K562 (cell line): ENCODE data around the gene SCYL2.

Experiments used
- MXD1 ChIP-seq: fragments of 250-450 bp; sonication (Bioruptor Pico); IDR thresholded peaks from 2 replicates; pipeline ENCODE4 v1.8.0; 2021; ENCODE audit warnings: borderline replicate concordance, mild to moderate bottlenecking, moderate library complexity; ENCODE audit not compliant: poor library complexity, severe bottlenecking
- SREBF2 ChIP-seq: sonication (generic); formaldehyde crosslinking; IDR thresholded peaks from 2 replicates; pipeline ENCODE4 v1.4.0; 2020; ENCODE audit warnings: mild to moderate bottlenecking, missing genetic modification reagents
- TF ChIP-seq, protein P1 (sequence below), 2 experiments: fragments of 450-650 bp; formaldehyde crosslinking in 1 of 2; IDR thresholded peaks; 2 replicates each; pipeline versions ENCODE4 v1.4.0 to v1.6.1; 2014 to 2020; ENCODE audit warnings: mild to moderate bottlenecking in 2 of 2, borderline replicate concordance in 1 of 2, low read depth in 1 of 2

DNA sequence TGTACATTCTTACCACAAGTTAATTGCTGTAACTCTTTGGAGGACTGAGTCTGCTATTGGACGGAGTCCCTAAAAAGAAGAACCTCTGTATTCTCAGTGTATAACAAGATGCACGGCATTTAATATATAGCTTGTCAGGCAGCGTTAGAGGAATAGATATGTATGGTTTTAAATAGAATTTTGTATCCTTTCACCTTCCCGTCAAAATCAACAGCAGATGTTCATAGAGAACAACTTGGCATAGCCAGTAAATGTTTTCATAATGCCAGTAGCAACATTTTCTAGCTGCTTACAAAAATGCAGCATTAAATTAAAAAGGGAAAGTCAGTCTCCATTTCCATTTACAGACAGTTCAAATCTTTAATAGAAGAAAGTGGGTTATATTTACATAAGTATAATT is 6.8 kb downstream of the SCYL2 start:
- TF ChIP-seq MXD1 (CRISPR knock-in tag) (no peak), SREBF2 (CRISPR knock-in tag) (no peak)
- TF ChIP-seq, protein P1, sequence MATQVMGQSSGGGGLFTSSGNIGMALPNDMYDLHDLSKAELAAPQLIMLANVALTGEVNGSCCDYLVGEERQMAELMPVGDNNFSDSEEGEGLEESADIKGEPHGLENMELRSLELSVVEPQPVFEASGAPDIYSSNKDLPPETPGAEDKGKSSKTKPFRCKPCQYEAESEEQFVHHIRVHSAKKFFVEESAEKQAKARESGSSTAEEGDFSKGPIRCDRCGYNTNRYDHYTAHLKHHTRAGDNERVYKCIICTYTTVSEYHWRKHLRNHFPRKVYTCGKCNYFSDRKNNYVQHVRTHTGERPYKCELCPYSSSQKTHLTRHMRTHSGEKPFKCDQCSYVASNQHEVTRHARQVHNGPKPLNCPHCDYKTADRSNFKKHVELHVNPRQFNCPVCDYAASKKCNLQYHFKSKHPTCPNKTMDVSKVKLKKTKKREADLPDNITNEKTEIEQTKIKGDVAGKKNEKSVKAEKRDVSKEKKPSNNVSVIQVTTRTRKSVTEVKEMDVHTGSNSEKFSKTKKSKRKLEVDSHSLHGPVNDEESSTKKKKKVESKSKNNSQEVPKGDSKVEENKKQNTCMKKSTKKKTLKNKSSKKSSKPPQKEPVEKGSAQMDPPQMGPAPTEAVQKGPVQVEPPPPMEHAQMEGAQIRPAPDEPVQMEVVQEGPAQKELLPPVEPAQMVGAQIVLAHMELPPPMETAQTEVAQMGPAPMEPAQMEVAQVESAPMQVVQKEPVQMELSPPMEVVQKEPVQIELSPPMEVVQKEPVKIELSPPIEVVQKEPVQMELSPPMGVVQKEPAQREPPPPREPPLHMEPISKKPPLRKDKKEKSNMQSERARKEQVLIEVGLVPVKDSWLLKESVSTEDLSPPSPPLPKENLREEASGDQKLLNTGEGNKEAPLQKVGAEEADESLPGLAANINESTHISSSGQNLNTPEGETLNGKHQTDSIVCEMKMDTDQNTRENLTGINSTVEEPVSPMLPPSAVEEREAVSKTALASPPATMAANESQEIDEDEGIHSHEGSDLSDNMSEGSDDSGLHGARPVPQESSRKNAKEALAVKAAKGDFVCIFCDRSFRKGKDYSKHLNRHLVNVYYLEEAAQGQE (IDR thresholded peaks at IDR 0.05; ENCODE audit: borderline replicate concordance), result no peak
- TF ChIP-seq, protein P1 (CRISPR knock-in tag; IDR thresholded peaks at IDR 0.05; ENCODE audit: low read depth), result no peak
